Stomach (tissue), 19 donors: ENCODE data around the gene TECPR1. TPM values are rescaled to one million over a fixed set of nuclear protein-coding genes. Genes with fewer than 3 reads are reported as not detected.

Experiments used
- DNase-seq, 2 donors: peaks; one replicate each; pipeline versions ENCODE4 v3.0.0 to v3.0.0-alpha.2; 2013 to 2019
- H3K27ac ChIP-seq, 5 donors: fragments of 200-600 bp in 4 of 5; sonication (generic) in 4 of 5; one replicate each; pipeline ENCODE4 v1.5.1; 2013 to 2019; ENCODE audit warnings: mild to moderate bottlenecking in 1 of 5, moderate library complexity in 1 of 5
- H3K27me3 ChIP-seq, 3 donors: fragments of 200-600 bp; sonication (generic); one replicate each; pipeline ENCODE4 v1.5.1; 2017 to 2019; ENCODE audit warnings: mixed run types in 1 of 3
- H3K36me3 ChIP-seq, 4 donors: fragments of 200-600 bp; sonication (generic); 1 replicate in 3 of 4; 2 replicates in 1 of 4; pipeline ENCODE4 v1.5.1; 2016 to 2019
- H3K4me1 ChIP-seq, 4 donors: fragments of 200-600 bp; sonication (generic); one replicate each; pipeline ENCODE4 v1.5.1; 2016 to 2019
- H3K4me3 ChIP-seq, 4 donors: fragments of 200-600 bp; sonication (generic) in 3 of 4; one replicate each; pipeline ENCODE4 v1.5.1; 2016 to 2019; ENCODE audit warnings: mild to moderate bottlenecking in 1 of 4
- H3K9me3 ChIP-seq, 4 donors: fragments of 200-600 bp; sonication (generic); one replicate each; pipeline ENCODE4 v1.5.1; 2016 to 2019
- EP300 ChIP-seq: sonication (generic); formaldehyde crosslinking; IDR thresholded peaks from one replicate; pipeline ENCODE4 v1.6.1; 2017; ENCODE audit warnings: antibody characterized with exemption
- POLR2A ChIP-seq, 4 donors: fragments of 450-650 bp; IDR thresholded peaks; one replicate each; pipeline ENCODE4 v1.6.1; 2016; ENCODE audit warnings: antibody characterized with exemption in 4 of 4, control low read depth in 2 of 4, mild to moderate bottlenecking in 1 of 4, moderate library complexity in 1 of 4
- POLR2AphosphoS5 ChIP-seq, 3 donors: sonication (generic); formaldehyde crosslinking; IDR thresholded peaks; one replicate each; pipeline ENCODE4 v1.6.1; 2016; ENCODE audit warnings: antibody characterized with exemption in 3 of 3
- WGBS, 5 donors: extraction: QIAGEN DNeasy Blood & Tissue Kit in 3 of 5; methylation state at CpG; one replicate each; pipeline versions ENCODE4 v1.1.5 to v1.1.7; 2013 to 2018; 5-methylcytosine and 5-hydroxymethylcytosine counted together
- intact Hi-C: fragments of 100-400 bp; cut with DNase I; formaldehyde crosslinking; loops from one replicate; pipeline ENCODE4 v1.15.1; 2023; ENCODE audit warnings: low total_unique reads
- long read RNA-seq, 10 donors: transcript quantifications; one replicate each; lab custom pipeline, GENCODE V29; 2026
- polyA plus RNA-seq, 3 donors: library from polyadenylated mRNA; stranded (reverse); fragments of 200-250 nt; gene quantifications; one replicate each; pipeline ENCODE4 v1.2.3, GENCODE V29; 2013
- total RNA-seq, 5 donors: library from RNA; depleted of rRNA; stranded (reverse); fragments of >200 nt; gene quantifications; one replicate each; pipeline versions ENCODE4 v1.1.0 to v1.2.3, GENCODE V29; 2014 to 2016
- TF ChIP-seq, protein P1 (sequence below), 7 experiments: fragments of 450-650 bp in 4 of 7; fragments of 200-600 bp in 3 of 7; sonication (generic) in 3 of 7; IDR thresholded peaks; one replicate each; pipeline ENCODE4 v1.5.1; 2016 to 2019; ENCODE audit warnings: antibody characterized with exemption in 7 of 7, control low read depth in 2 of 7, mild to moderate bottlenecking in 1 of 7
- donor health status: healthy with polysubstance abuse.
- donor health status: Bipolar disorder and iron deficiency.
- donor health status: healthy.

The TECPR1 gene
- total RNA-seq (10 to 100 TPM; 17.4 to 70.7 (median 35.6) TPM), polyA plus RNA-seq (10 to 100 TPM in 2 of 3 donors, 1 to 10 TPM in 1; 8.8 to 25.1 (median 11.2) TPM)
- long read RNA-seq, donor 1 = 0 reads
- long read RNA-seq, donor 2 = 0 reads
- long read RNA-seq, donor 3 = 0 reads
- long read RNA-seq, donor 4 = 0 reads
- long read RNA-seq, donor 5 = 0 reads
- long read RNA-seq, donor 6, full-length matches to known transcripts = 1 of 1,026 reads
- long read RNA-seq, donor 6, partial matches to known transcripts = 1,017 of 1,026 reads
- long read RNA-seq, donor 6, other reads (novel, unspliced or antisense) = 8 of 1,026 reads
- long read RNA-seq, donor 7 = 0 reads
- long read RNA-seq, donor 8, partial matches to known transcripts = 6 of 6 reads
- long read RNA-seq, donor 8, other reads (novel, unspliced or antisense) = 0 of 6 reads
- long read RNA-seq, donor 9, partial matches to known transcripts = 241 of 241 reads
- long read RNA-seq, donor 9, other reads (novel, unspliced or antisense) = 0 of 241 reads
- long read RNA-seq, donor 10, partial matches to known transcripts = 0 of 1 reads
- long read RNA-seq, donor 10, other reads (novel, unspliced or antisense) = 0 of 1 reads

DNA sequence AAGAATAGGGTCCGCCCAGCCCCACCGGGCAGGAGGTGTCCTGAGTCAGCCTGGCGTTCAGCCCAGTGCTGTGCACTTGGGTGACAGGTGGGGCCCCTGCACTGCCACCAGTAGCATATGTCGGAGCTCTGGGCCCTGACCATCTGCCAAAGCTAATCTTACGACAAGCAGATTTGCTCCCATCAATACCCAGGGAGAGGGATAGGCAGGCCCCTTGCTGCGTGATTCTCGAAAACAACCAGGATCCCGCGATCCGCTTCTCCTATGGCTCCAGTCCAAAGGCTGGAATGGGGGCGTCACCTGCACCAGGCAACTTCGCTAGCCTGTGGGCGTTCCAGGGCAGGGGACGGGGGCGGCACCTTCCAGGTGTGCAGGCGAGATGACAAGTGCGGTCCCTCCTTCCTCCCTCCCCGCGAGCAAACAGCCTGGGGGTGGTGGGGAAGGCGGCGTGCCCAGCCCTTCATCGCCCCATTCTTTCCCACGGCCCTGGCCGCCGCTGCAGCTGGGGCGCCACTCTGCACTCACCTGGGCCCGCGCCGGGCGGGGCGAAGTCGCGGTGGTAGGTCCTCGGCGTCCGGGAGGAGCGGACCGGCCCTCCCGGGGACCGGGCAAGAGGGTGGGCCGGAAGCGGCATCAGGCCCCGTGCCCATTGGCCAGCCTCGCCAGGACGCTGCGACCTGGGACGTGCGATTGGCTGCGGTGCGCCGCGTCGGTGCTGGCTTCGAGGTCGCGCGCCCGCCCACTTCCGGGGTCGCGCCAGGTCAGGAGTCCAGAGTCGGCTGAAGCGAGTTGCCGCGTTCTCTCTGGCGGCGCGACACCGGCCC, at the start of gene TECPR1:
Gene TECPR1 (minus strand): TSS at position 632 of the 824 bp plus-strand sequence. CDS start 6,086 bp downstream, outside the sequence.
- intact Hi-C loops = no loop called here
- peaks cover 33 to 69% (median 42%) of the 10 kb centered on the region in 4 donors for H3K4me1 ChIP-seq

DNA sequence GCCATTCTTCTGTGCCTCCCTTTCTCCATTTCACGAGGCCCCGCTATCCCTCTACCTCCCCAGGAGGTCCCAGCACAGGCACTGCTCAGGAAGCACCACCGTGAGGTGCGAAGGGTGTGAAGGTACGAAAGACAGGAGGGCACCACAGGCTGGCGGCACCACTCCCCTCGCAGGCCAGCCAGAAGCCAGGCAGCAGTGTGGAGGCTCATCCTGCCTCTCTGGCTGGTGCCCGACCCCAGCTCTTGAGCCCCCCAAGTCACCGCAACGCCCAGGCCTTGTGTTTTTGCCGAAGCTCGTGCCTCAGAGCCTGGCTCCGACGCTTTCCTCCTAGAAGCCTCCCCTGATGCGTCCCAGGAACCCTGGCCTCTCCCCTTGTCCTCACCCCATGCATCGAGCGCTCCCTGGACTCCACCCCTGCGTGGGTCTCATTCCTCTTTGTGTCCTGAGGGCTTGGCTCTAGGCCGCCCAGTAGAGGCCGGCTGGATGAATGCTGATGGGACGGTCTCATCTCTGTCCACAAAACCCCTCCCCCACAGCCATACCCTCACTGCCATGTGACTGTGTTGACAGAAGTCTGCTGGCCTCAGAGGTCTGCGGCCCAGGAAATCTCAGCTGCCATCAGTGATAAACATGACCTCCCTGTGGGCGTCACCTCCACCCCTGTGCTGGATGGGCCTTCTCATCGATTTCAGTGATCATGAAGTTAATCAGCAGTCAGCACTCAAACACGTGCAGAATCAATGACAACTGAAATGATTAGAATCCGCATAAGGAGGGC, 48.8 kb upstream of the TECPR1 start:
- DNase-seq = no peak

More for the DNA sequence above, at the start of gene TECPR1:
- Histone ChIP-seq H3K27ac (peak within 1 kb of the TSS; percentile 88 to 94 (median 91)), H3K36me3 (peaks cover 0 to 31% (median 11%) of the 10 kb centered on the region in 4 donors), H3K4me3 (peak within 1 kb of the TSS; percentile 76 to 86 (median 78)), H3K9me3 (no peaks in the 10 kb centered on the region), H3K27me3 (no peaks in the 10 kb centered on the region)
- peak; percentile 98 for DNase-seq
- TF ChIP-seq POLR2A (IDR thresholded peaks at IDR 0.05) (peak in 1 of 4 donors; percentile 13), EP300 (no peak), POLR2AphosphoS5 (IDR thresholded peaks at IDR 0.05) (peak; percentile 46 to 89 (median 78))
- TF ChIP-seq, protein P1, sequence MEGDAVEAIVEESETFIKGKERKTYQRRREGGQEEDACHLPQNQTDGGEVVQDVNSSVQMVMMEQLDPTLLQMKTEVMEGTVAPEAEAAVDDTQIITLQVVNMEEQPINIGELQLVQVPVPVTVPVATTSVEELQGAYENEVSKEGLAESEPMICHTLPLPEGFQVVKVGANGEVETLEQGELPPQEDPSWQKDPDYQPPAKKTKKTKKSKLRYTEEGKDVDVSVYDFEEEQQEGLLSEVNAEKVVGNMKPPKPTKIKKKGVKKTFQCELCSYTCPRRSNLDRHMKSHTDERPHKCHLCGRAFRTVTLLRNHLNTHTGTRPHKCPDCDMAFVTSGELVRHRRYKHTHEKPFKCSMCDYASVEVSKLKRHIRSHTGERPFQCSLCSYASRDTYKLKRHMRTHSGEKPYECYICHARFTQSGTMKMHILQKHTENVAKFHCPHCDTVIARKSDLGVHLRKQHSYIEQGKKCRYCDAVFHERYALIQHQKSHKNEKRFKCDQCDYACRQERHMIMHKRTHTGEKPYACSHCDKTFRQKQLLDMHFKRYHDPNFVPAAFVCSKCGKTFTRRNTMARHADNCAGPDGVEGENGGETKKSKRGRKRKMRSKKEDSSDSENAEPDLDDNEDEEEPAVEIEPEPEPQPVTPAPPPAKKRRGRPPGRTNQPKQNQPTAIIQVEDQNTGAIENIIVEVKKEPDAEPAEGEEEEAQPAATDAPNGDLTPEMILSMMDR (IDR thresholded peaks at IDR 0.05) = no peak
- WGBS, 5 donors = 0 to 2% (median 1%) methylated on average over 28 to 69 of the region's 69 CpGs

GRCh38 chr7:98297626-98298286, 45.7 kb upstream of the TECPR1 start:
- H3K27ac ChIP-seq = peak overlapping the region in 2 of 5 donors; percentile 4 to 43

More for the DNA sequence above, 48.8 kb upstream of the TECPR1 start:
- Histone ChIP-seq H3K27me3 (no peaks in the 10 kb centered on the region), H3K27ac (no peak overlapping the region), H3K36me3 (peaks cover 8 to 74% (median 63%) of the 10 kb centered on the region in 4 donors), H3K4me1 (peaks cover 2 to 23% (median 11%) of the 10 kb centered on the region in 4 donors), H3K4me3 (no peak overlapping the region), H3K9me3 (no peaks in the 10 kb centered on the region)
- WGBS, 5 donors = 80 to 85% (median 83%) methylated on average over 26 of the region's 26 CpGs
- TF ChIP-seq EP300 (no peak), POLR2A (IDR thresholded peaks at IDR 0.05) (no peak), POLR2AphosphoS5 (IDR thresholded peaks at IDR 0.05) (no peak)
- TF ChIP-seq, protein P1 (IDR thresholded peaks at IDR 0.05) = no peak
- intact Hi-C loops = loop anchor here (10.0 kb wide), 1 partner anchor 94 kb away; no protein-coding TSS in a partner anchor

More at GRCh38 chr7:98297626-98298286, 45.7 kb upstream of the TECPR1 start:
- no peak overlapping the region for H3K4me3 ChIP-seq
- 63 to 74% (median 64%) methylated on average over 21 of the region's 21 CpGs for WGBS, 5 donors
- H3K9me3 ChIP-seq = no peaks in the 10 kb centered on the region
- intact Hi-C loops = no loop called here
- peaks cover 10 to 46% (median 25%) of the 10 kb centered on the region in 4 donors for H3K4me1 ChIP-seq
- DNase-seq = no peak
- peaks cover 20 to 83% (median 70%) of the 10 kb centered on the region in 4 donors for H3K36me3 ChIP-seq
- TF ChIP-seq, protein P1 (IDR thresholded peaks at IDR 0.05) = no peak
- TF ChIP-seq POLR2A (IDR thresholded peaks at IDR 0.05) (no peak), EP300 (no peak), POLR2AphosphoS5 (IDR thresholded peaks at IDR 0.05) (no peak)
- no peaks in the 10 kb centered on the region for H3K27me3 ChIP-seq
